Measurements from ENCODE around the gene FBXW11. TPM values are rescaled to one million over a fixed set of nuclear protein-coding genes. Genes with fewer than 3 reads are reported as not detected.

The FBXW11 gene
- total and polyA plus RNA-seq, 10 of the 15 experiments (the other 5 are each of a cell fraction or from before 2014, with no cell fraction given): 4.3 to 61.5 (median 40.0) TPM

- TF ChIP-seq ZNF687 (IDR thresholded peaks at IDR 0.05): no peak
Measured at GRCh38 chr5:171975877-171976667, 30.4 kb downstream of the FBXW11 start (continued).

- H3K4me2 ChIP-seq (ENCODE audit: control insufficient read depth, insufficient read depth): no peak overlapping the region; the same call in 1 of the 2 replicates
- H3K9me3 ChIP-seq (replicated peaks; ENCODE audit: control insufficient read depth, insufficient read depth, low read length): peaks cover 13% of the 10 kb centered on the region
- ChIA-PET SMC1A (ENCODE audit: uncharacterized antibody, unreplicated experiment) (interaction anchor here (1.3 kb wide), 1 partner anchor 63 kb away, joined by 3 read pairs; no protein-coding TSS in a partner anchor), POLR2A (no interaction called here), RAD21 (ENCODE audit: unreplicated experiment) (interaction anchor here (1.2 kb wide), 1 partner anchor 9 kb away, joined by 4 read pairs; no protein-coding TSS in a partner anchor), CTCF (interaction anchor here (0.9 to 5.1 kb wide), 3 partner anchors 9 to 17 kb away, joined by 5 to 21 read pairs (median 5); no protein-coding TSS in a partner anchor)
- in situ Hi-C loops (cut with MboI) (no loop called here), intact Hi-C loops (cut with micrococcal nuclease; ENCODE audit: unreplicated experiment) (no loop called here)
- TSS peak; percentile 14 for BruUV-seq (replicated peaks)
- DNase-seq (ENCODE audit: low read depth, low spot score) (no peak), FAIRE-seq (no peak), ATAC-seq (no peak)
- peaks cover 0 to under 1% of the 10 kb centered on the region in 2 experiments; a peak in 1 of 4 replicates for H3K36me3 ChIP-seq (ENCODE audit: control insufficient read depth in 2 of 2, insufficient read depth in 2 of 2, low read length in 1 of 2)
- no peaks in the 10 kb centered on the region for H3K27me3 ChIP-seq (replicated peaks in 1 of 2; ENCODE audit: control insufficient read depth in 2 of 2, insufficient read depth in 2 of 2, low read length in 1 of 2)
- 70% methylated on average over 3 of the region's 3 CpGs for WGBS (ENCODE audit: insufficient coverage, insufficient replicate concordance, low lambda C conversion rate, missing lambda C conversion rate)
- no peak overlapping the region; the same call in 1 of the 2 replicates for H3K4me3 ChIP-seq
- no peak overlapping the region for H3K9ac ChIP-seq (ENCODE audit: control insufficient read depth, insufficient read depth, low read length)
- H2AFZ ChIP-seq (ENCODE audit: control insufficient read depth, low read depth, low read length): no peak overlapping the region
- no peaks in the 10 kb centered on the region for H4K20me1 ChIP-seq (ENCODE audit: control insufficient read depth, insufficient read depth)
- TF ChIP-seq BHLHE40 (IDR thresholded peaks at IDR 0.05; ENCODE audit: borderline replicate concordance in 1 of 2, low read depth in 2 of 2, low read length in 1 of 2): no peak
- TF ChIP-seq KLF5 (IDR thresholded peaks at IDR 0.05; ENCODE audit: partially characterized antibody): no peak
- no peak for TF ChIP-seq MTA2 (IDR thresholded peaks at IDR 0.05; ENCODE audit: low read depth)
- TF ChIP-seq RFX5 (IDR thresholded peaks at IDR 0.05; ENCODE audit: low read depth, low read length): no peak
- no peak for TF ChIP-seq ZNF207 (IDR thresholded peaks at IDR 0.05; ENCODE audit: borderline replicate concordance)
- TF ChIP-seq, protein P1, sequence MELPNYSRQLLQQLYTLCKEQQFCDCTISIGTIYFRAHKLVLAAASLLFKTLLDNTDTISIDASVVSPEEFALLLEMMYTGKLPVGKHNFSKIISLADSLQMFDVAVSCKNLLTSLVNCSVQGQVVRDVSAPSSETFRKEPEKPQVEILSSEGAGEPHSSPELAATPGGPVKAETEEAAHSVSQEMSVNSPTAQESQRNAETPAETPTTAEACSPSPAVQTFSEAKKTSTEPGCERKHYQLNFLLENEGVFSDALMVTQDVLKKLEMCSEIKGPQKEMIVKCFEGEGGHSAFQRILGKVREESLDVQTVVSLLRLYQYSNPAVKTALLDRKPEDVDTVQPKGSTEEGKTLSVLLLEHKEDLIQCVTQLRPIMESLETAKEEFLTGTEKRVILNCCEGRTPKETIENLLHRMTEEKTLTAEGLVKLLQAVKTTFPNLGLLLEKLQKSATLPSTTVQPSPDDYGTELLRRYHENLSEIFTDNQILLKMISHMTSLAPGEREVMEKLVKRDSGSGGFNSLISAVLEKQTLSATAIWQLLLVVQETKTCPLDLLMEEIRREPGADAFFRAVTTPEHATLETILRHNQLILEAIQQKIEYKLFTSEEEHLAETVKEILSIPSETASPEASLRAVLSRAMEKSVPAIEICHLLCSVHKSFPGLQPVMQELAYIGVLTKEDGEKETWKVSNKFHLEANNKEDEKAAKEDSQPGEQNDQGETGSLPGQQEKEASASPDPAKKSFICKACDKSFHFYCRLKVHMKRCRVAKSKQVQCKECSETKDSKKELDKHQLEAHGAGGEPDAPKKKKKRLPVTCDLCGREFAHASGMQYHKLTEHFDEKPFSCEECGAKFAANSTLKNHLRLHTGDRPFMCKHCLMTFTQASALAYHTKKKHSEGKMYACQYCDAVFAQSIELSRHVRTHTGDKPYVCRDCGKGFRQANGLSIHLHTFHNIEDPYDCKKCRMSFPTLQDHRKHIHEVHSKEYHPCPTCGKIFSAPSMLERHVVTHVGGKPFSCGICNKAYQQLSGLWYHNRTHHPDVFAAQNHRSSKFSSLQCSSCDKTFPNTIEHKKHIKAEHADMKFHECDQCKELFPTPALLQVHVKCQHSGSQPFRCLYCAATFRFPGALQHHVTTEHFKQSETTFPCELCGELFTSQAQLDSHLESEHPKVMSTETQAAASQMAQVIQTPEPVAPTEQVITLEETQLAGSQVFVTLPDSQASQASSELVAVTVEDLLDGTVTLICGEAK (IDR thresholded peaks at IDR 0.05; ENCODE audit: borderline replicate concordance): no peak
- TF ChIP-seq CHD1 (IDR thresholded peaks at IDR 0.05; ENCODE audit: low read depth, low read length): no peak
- TF ChIP-seq SUPT20H (IDR thresholded peaks at IDR 0.05; ENCODE audit: borderline replicate concordance, control insufficient read depth, low read depth, low read length): no peak
- no peak for TF ChIP-seq ATF7 (IDR thresholded peaks at IDR 0.05; ENCODE audit: low read depth)
- H3K79me2 ChIP-seq (ENCODE audit: control insufficient read depth, insufficient read depth, low read length): peaks cover 83% of the 10 kb centered on the region
- H3K27ac ChIP-seq (ENCODE audit: control insufficient read depth, insufficient read depth): no peak overlapping the region; the same call in 1 of the 2 replicates
- peaks cover 18% of the 10 kb centered on the region for H3K4me1 ChIP-seq (ENCODE audit: control insufficient read depth, insufficient read depth, low read length)
Measured at GRCh38 chr5:171975262-171975876, 31.1 kb downstream of the FBXW11 start.
